ENCODE measurements around the gene ZNF438.

The ZNF438 gene

GRCh38 chr10:30825022-30825421 lies 206.6 kb downstream of the ZNF438 start:
- POLR2A ChIA-PET, result interaction anchor here (0.6 kb wide), 1 partner anchor 1230 kb away, joined by 3 read pairs; no protein-coding TSS in a partner anchor
- CTCF ChIA-PET, result no interaction called here
- no peak for DNase-seq (ENCODE audit: extremely low spot score)
- TF ChIP-seq BHLHE40 (IDR thresholded peaks at IDR 0.05; ENCODE audit: borderline replicate concordance) (no peak), CTBP1 (IDR thresholded peaks at IDR 0.05; ENCODE audit: borderline replicate concordance) (no peak), NFRKB (IDR thresholded peaks at IDR 0.05) (no peak), SP1 (IDR thresholded peaks at IDR 0.05) (no peak), PKNOX1 (IDR thresholded peaks at IDR 0.05) (no peak), FOXA1 (IDR thresholded peaks at IDR 0.05) (no peak), ZNF384 (IDR thresholded peaks at IDR 0.05) (no peak), FOXK2 (IDR thresholded peaks at IDR 0.05) (no peak), L3MBTL2 (conservative IDR thresholded peaks at IDR 0.05) (no peak), LEF1 (IDR thresholded peaks at IDR 0.05; ENCODE audit: borderline replicate concordance) (no peak), ARNT (IDR thresholded peaks at IDR 0.05) (no peak), FOXM1 (IDR thresholded peaks at IDR 0.05; ENCODE audit: borderline replicate concordance) (no peak), ELF4 (IDR thresholded peaks at IDR 0.05) (no peak), SUZ12 (IDR thresholded peaks at IDR 0.05) (no peak)

GRCh38 chr10:30823651-30824050 lies 208.0 kb downstream of the ZNF438 start:
- CTCF ChIA-PET, result interaction anchor here (0.6 kb wide), 1 partner anchor 11 kb away, joined by 3 read pairs; no protein-coding TSS in a partner anchor
- POLR2A ChIA-PET, result interaction anchor here (1.0 kb wide), 1 partner anchor 208 kb away, joined by 3 read pairs; the partner anchor contains the start of gene ZNF438
- TF ChIP-seq CTBP1 (IDR thresholded peaks at IDR 0.05; ENCODE audit: borderline replicate concordance) (no peak), ELF4 (IDR thresholded peaks at IDR 0.05) (no peak), SUZ12 (IDR thresholded peaks at IDR 0.05) (no peak), SP1 (IDR thresholded peaks at IDR 0.05) (no peak), TARDBP (IDR thresholded peaks at IDR 0.05) (no peak), FOXA1 (IDR thresholded peaks at IDR 0.05) (no peak), LEF1 (IDR thresholded peaks at IDR 0.05; ENCODE audit: borderline replicate concordance) (no peak), FOXK2 (IDR thresholded peaks at IDR 0.05) (no peak), NFRKB (IDR thresholded peaks at IDR 0.05) (no peak), L3MBTL2 (conservative IDR thresholded peaks at IDR 0.05) (no peak), ARNT (IDR thresholded peaks at IDR 0.05) (no peak), FOXM1 (IDR thresholded peaks at IDR 0.05; ENCODE audit: borderline replicate concordance) (no peak), ZNF384 (IDR thresholded peaks at IDR 0.05) (no peak), HDGF (IDR thresholded peaks at IDR 0.05; ENCODE audit: borderline replicate concordance) (no peak), PKNOX1 (IDR thresholded peaks at IDR 0.05) (no peak), BHLHE40 (IDR thresholded peaks at IDR 0.05; ENCODE audit: borderline replicate concordance) (no peak)
- no peak for DNase-seq (ENCODE audit: extremely low spot score)

- POLR2A ChIA-PET, result interaction anchor here (1.0 kb wide), 1 partner anchor 209 kb away, joined by 3 read pairs; the partner anchor contains the start of gene ZNF438
- CTCF ChIA-PET, result interaction anchor here (0.6 kb wide), 1 partner anchor 11 kb away, joined by 3 read pairs; no protein-coding TSS in a partner anchor
- TF ChIP-seq FOXK2 (IDR thresholded peaks at IDR 0.05), result no peak
- TF ChIP-seq ELF4 (IDR thresholded peaks at IDR 0.05), result no peak
- no peak for TF ChIP-seq HDGF (IDR thresholded peaks at IDR 0.05; ENCODE audit: borderline replicate concordance)
- DNase-seq (ENCODE audit: extremely low spot score), result no peak
These were observed 208.8 kb downstream of the ZNF438 start for GRCh38 chr10:30822693-30823465.

- TF ChIP-seq FOXM1 (IDR thresholded peaks at IDR 0.05; ENCODE audit: borderline replicate concordance) (no peak), SP1 (IDR thresholded peaks at IDR 0.05) (no peak), FOXK2 (IDR thresholded peaks at IDR 0.05) (no peak), ZNF384 (IDR thresholded peaks at IDR 0.05) (no peak), TARDBP (IDR thresholded peaks at IDR 0.05) (no peak), HDGF (IDR thresholded peaks at IDR 0.05; ENCODE audit: borderline replicate concordance) (no peak), NFRKB (IDR thresholded peaks at IDR 0.05) (no peak), PKNOX1 (IDR thresholded peaks at IDR 0.05) (no peak), ARNT (IDR thresholded peaks at IDR 0.05) (no peak), L3MBTL2 (conservative IDR thresholded peaks at IDR 0.05) (no peak), CTBP1 (IDR thresholded peaks at IDR 0.05; ENCODE audit: borderline replicate concordance) (no peak), SUZ12 (IDR thresholded peaks at IDR 0.05) (no peak), LEF1 (IDR thresholded peaks at IDR 0.05; ENCODE audit: borderline replicate concordance) (no peak), ELF4 (IDR thresholded peaks at IDR 0.05) (no peak), BHLHE40 (IDR thresholded peaks at IDR 0.05; ENCODE audit: borderline replicate concordance) (no peak), FOXA1 (IDR thresholded peaks at IDR 0.05) (no peak)
- POLR2A ChIA-PET, result no interaction called here
- DNase-seq (ENCODE audit: extremely low spot score), result no peak
- CTCF ChIA-PET, result interaction anchor here (0.6 kb wide), 1 partner anchor 34 kb away, joined by 4 read pairs; no protein-coding TSS in a partner anchor
These were observed 209.5 kb downstream of the ZNF438 start for GRCh38 chr10:30821994-30822692.

- no peak for DNase-seq (ENCODE audit: extremely low spot score)
- ChIA-PET POLR2A (no interaction called here), CTCF (interaction anchor here (1.1 kb wide), 1 partner anchor 11 kb away, joined by 4 read pairs; no protein-coding TSS in a partner anchor)
- TF ChIP-seq HDGF (IDR thresholded peaks at IDR 0.05; ENCODE audit: borderline replicate concordance) (no peak), CTBP1 (IDR thresholded peaks at IDR 0.05; ENCODE audit: borderline replicate concordance) (no peak), FOXM1 (IDR thresholded peaks at IDR 0.05; ENCODE audit: borderline replicate concordance) (no peak), FOXK2 (IDR thresholded peaks at IDR 0.05) (no peak), ELF4 (IDR thresholded peaks at IDR 0.05) (no peak), BHLHE40 (IDR thresholded peaks at IDR 0.05; ENCODE audit: borderline replicate concordance) (no peak), TARDBP (IDR thresholded peaks at IDR 0.05) (no peak), ZNF384 (IDR thresholded peaks at IDR 0.05) (no peak), SP1 (IDR thresholded peaks at IDR 0.05) (no peak)
These were observed 210.2 kb downstream of the ZNF438 start for GRCh38 chr10:30821261-30821993.
